ENCODE results near the gene CYS1.
A peak's percentile ranks its signal among the peaks of the same experiment; 100 is the strongest.
"Not testable (repeated sequence)": the region's sequence is repeated elsewhere in the genome, so short reads cannot be mapped to it uniquely, and the experiment has no call there.

The CYS1 gene

GRCh38 chr2:10045561-10046355 is 34.5 kb downstream of the CYS1 start:
- no peak for DNase-seq

- DNase-seq, result peak; percentile 96
These were observed 36.2 kb downstream of the CYS1 start for GRCh38 chr2:10043906-10044601.

- DNase-seq, result peak; percentile 71
These were observed 36.8 kb downstream of the CYS1 start, which contains the start of gene KLF11 for GRCh38 chr2:10043256-10043905. Gene KLF11 (plus strand): TSS chr2:10043550. CDS start chr2:10043717, 167 bp downstream.

- DNase-seq, result no peak
These were observed 37.7 kb downstream of the CYS1 start for GRCh38 chr2:10042301-10043161.

GRCh38 chr2:10041711-10042110 is 38.5 kb downstream of the CYS1 start:
- no peak for DNase-seq

GRCh38 chr2:10039658-10040410 is 40.4 kb downstream of the CYS1 start:
- DNase-seq, result no peak

- DNase-seq, result no peak
These were observed 41.5 kb downstream of the CYS1 start for GRCh38 chr2:10038716-10039115.

GRCh38 chr2:10038123-10038522 is 42.1 kb downstream of the CYS1 start:
- no peak for DNase-seq

GRCh38 chr2:10036095-10036884 is 43.9 kb downstream of the CYS1 start:
- peak; percentile 59 for DNase-seq

GRCh38 chr2:10035633-10036032 is 44.6 kb downstream of the CYS1 start:
- DNase-seq, result no peak

GRCh38 chr2:10035053-10035422 is 45.2 kb downstream of the CYS1 start:
- DNase-seq, result no peak

GRCh38 chr2:10034333-10035052 is 45.7 kb downstream of the CYS1 start:
- DNase-seq, result no peak

- no peak for DNase-seq
These were observed 46.8 kb downstream of the CYS1 start for GRCh38 chr2:10033251-10034006.

GRCh38 chr2:10032746-10033105 is 47.5 kb downstream of the CYS1 start:
- no peak for DNase-seq

- no peak for DNase-seq
These were observed 48.1 kb downstream of the CYS1 start for GRCh38 chr2:10031886-10032745.

GRCh38 chr2:10030798-10031197 is 49.4 kb downstream of the CYS1 start:
- not testable (repeated sequence) for DNase-seq

GRCh38 chr2:10030311-10030736 is 49.9 kb downstream of the CYS1 start:
- DNase-seq, result no peak

- no peak for DNase-seq
These were observed 50.4 kb downstream of the CYS1 start for GRCh38 chr2:10029875-10030223.
